K562 (cell line): ENCODE data around the gene RPS23. TPM values are rescaled to one million over a fixed set of nuclear protein-coding genes. Genes with fewer than 3 reads are reported as not detected.
A peak's percentile ranks its signal among the peaks of the same experiment; 100 is the strongest.

Experiments used
- FUS ChIP-seq: fragments of 200-400 bp; formaldehyde crosslinking; optimal IDR thresholded peaks from 2 replicates; pipeline ENCODE3; 2017; ENCODE audit warnings: low read depth, low read length
- HDAC8 ChIP-seq: fragments of 450-650 bp; IDR thresholded peaks from 2 replicates; pipeline ENCODE4 v1.6.1; 2016; ENCODE audit warnings: mild to moderate bottlenecking, missing genetic modification characterization, moderate library complexity, missing compliant biosample characterization
- KDM5B ChIP-seq: fragments of 200-600 bp; sonication (generic); IDR thresholded peaks from 2 replicates; pipeline ENCODE4 v1.6.1; 2012; ENCODE audit warnings: low read depth, mild to moderate bottlenecking, moderate library complexity, low read length, control low read depth, inconsistent platforms; ENCODE audit not compliant: insufficient replicate concordance
- SMARCE1 ChIP-seq: fragments of 450-650 bp; IDR thresholded peaks from 2 replicates; pipeline ENCODE4 v1.7.1; 2016; ENCODE audit warnings: mild to moderate bottlenecking
- SMC3 ChIP-seq: conservative IDR thresholded peaks from 2 replicates; pipeline ENCODE4 v1.6.1; 2011; ENCODE audit warnings: low read depth, low read length, improper control_type of control experiment; ENCODE audit not compliant: insufficient read depth
- ZNF121 ChIP-seq: sonication (generic); formaldehyde crosslinking; conservative IDR thresholded peaks from 2 replicates; pipeline ENCODE4 v1.8.0; 2022; ENCODE audit warnings: missing genetic modification reagents
- ZNF146 ChIP-seq: IDR thresholded peaks from one replicate; pipeline ENCODE4 v1.6.1; 2018; ENCODE audit warnings: missing compliant biosample characterization; ENCODE audit not compliant: unreplicated experiment
- ZNF197 ChIP-seq: fragments of 200-800 bp; sonication (Bioruptor generic); IDR thresholded peaks from 2 replicates; pipeline ENCODE4 v1.6.1; 2016; ENCODE audit warnings: low read depth, missing genetic modification characterization, missing compliant biosample characterization
- ZNF224 ChIP-seq: sonication (generic); formaldehyde crosslinking; IDR thresholded peaks from 2 replicates; pipeline ENCODE4 v1.8.0; 2022; ENCODE audit warnings: mild to moderate bottlenecking, missing genetic modification reagents
- ZNF445 ChIP-seq: fragments of 250-450 bp; sonication (Bioruptor Pico); IDR thresholded peaks from 2 replicates; pipeline ENCODE4 v1.4.0; 2020; ENCODE audit warnings: low read depth, mild to moderate bottlenecking, moderate library complexity
- polyA plus RNA-seq, 8 experiments: library from polyadenylated mRNA; depleted of rRNA in 4 of 8; stranded (reverse) in 5 of 8; unstranded in 3 of 8; fragments of >200 nt; fragmentation: Nextera tagmentation in 2 of 8; fragmentation: Illumina TruSeq in 1 of 8; extraction: Ambion mirVana in 2 of 8; extraction: Trizol in 1 of 8; gene quantifications; 2 replicates each; pipeline versions ENCODE4 v1.2.1 to v1.2.3, GENCODE V29; 2011 to 2014; ENCODE audit warnings: inconsistent platforms in 1 of 8, missing spikeins in 1 of 8
- total RNA-seq, 7 experiments: library from RNA; depleted of rRNA in 6 of 7; stranded (reverse); fragments of >200 nt in 6 of 7; fragmentation: Illumina TruSeq in 2 of 7; extraction: Trizol in 2 of 7; gene quantifications; 2 replicates each; pipeline versions ENCODE4 v1.2.1 to v1.2.3, GENCODE V29; 2011 to 2021; ENCODE audit warnings: low replicate concordance in 1 of 7
- TF ChIP-seq, protein P1 (sequence below): fragments of 250-450 bp; sonication (Bioruptor Pico); IDR thresholded peaks from 2 replicates; pipeline ENCODE4 v1.4.0; 2020
- TF ChIP-seq, protein P2 (sequence below): fragments of 450-650 bp; IDR thresholded peaks from 2 replicates; pipeline ENCODE4 v1.6.1; 2016; ENCODE audit warnings: mild to moderate bottlenecking, moderate library complexity

The RPS23 gene
- total and polyA plus RNA-seq, 9 of the 15 experiments (the other 6 are each of a cell fraction or from before 2014, with no cell fraction given): 3,252 to 10,689 (median 6,302) TPM

DNA sequence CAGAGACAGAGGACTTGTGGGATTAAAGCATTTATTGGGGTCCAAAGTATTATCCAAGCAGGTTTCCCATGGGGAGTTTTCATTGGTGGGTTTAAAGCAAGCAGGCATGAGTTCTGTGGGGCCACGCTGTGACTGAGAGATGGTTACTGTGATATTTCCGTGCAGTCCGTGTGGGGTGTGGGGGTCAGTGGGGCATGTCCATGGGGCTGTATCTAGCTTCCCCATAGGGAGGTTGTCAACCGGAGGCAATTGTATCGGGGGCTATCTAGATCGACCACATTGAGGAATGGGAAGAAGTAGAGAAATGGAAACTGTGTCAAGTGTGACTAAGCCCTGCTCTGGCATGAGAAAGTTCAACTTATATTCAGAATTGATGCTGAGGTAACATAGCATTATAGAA lies 7.1 kb upstream of the RPS23 start (continued):
- TF ChIP-seq, protein P1, sequence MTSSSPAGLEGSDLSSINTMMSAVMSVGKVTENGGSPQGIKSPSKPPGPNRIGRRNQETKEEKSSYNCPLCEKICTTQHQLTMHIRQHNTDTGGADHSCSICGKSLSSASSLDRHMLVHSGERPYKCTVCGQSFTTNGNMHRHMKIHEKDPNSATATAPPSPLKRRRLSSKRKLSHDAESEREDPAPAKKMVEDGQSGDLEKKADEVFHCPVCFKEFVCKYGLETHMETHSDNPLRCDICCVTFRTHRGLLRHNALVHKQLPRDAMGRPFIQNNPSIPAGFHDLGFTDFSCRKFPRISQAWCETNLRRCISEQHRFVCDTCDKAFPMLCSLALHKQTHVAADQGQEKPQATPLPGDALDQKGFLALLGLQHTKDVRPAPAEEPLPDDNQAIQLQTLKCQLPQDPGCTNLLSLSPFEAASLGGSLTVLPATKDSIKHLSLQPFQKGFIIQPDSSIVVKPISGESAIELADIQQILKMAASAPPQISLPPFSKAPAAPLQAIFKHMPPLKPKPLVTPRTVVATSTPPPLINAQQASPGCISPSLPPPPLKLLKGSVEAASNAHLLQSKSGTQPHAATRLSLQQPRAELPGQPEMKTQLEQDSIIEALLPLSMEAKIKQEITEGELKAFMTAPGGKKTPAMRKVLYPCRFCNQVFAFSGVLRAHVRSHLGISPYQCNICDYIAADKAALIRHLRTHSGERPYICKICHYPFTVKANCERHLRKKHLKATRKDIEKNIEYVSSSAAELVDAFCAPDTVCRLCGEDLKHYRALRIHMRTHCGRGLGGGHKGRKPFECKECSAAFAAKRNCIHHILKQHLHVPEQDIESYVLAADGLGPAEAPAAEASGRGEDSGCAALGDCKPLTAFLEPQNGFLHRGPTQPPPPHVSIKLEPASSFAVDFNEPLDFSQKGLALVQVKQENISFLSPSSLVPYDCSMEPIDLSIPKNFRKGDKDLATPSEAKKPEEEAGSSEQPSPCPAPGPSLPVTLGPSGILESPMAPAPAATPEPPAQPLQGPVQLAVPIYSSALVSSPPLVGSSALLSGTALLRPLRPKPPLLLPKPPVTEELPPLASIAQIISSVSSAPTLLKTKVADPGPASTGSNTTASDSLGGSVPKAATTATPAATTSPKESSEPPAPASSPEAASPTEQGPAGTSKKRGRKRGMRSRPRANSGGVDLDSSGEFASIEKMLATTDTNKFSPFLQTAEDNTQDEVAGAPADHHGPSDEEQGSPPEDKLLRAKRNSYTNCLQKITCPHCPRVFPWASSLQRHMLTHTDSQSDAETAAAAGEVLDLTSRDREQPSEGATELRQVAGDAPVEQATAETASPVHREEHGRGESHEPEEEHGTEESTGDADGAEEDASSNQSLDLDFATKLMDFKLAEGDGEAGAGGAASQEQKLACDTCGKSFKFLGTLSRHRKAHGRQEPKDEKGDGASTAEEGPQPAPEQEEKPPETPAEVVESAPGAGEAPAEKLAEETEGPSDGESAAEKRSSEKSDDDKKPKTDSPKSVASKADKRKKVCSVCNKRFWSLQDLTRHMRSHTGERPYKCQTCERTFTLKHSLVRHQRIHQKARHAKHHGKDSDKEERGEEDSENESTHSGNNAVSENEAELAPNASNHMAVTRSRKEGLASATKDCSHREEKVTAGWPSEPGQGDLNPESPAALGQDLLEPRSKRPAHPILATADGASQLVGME (CRISPR knock-in tag): no peak
- TF ChIP-seq ZNF121 (no peak), ZNF197 (CRISPR knock-in tag) (no peak), ZNF445 (CRISPR knock-in tag) (no peak), SMARCE1 (peak; percentile 62; the same call in 1 of the 2 replicates), SMC3 (no peak), FUS (no peak), ZNF224 (CRISPR knock-in tag) (no peak), ZNF146 (no peak), HDAC8 (tag) (no peak), KDM5B (no peak)
- TF ChIP-seq, protein P2, sequence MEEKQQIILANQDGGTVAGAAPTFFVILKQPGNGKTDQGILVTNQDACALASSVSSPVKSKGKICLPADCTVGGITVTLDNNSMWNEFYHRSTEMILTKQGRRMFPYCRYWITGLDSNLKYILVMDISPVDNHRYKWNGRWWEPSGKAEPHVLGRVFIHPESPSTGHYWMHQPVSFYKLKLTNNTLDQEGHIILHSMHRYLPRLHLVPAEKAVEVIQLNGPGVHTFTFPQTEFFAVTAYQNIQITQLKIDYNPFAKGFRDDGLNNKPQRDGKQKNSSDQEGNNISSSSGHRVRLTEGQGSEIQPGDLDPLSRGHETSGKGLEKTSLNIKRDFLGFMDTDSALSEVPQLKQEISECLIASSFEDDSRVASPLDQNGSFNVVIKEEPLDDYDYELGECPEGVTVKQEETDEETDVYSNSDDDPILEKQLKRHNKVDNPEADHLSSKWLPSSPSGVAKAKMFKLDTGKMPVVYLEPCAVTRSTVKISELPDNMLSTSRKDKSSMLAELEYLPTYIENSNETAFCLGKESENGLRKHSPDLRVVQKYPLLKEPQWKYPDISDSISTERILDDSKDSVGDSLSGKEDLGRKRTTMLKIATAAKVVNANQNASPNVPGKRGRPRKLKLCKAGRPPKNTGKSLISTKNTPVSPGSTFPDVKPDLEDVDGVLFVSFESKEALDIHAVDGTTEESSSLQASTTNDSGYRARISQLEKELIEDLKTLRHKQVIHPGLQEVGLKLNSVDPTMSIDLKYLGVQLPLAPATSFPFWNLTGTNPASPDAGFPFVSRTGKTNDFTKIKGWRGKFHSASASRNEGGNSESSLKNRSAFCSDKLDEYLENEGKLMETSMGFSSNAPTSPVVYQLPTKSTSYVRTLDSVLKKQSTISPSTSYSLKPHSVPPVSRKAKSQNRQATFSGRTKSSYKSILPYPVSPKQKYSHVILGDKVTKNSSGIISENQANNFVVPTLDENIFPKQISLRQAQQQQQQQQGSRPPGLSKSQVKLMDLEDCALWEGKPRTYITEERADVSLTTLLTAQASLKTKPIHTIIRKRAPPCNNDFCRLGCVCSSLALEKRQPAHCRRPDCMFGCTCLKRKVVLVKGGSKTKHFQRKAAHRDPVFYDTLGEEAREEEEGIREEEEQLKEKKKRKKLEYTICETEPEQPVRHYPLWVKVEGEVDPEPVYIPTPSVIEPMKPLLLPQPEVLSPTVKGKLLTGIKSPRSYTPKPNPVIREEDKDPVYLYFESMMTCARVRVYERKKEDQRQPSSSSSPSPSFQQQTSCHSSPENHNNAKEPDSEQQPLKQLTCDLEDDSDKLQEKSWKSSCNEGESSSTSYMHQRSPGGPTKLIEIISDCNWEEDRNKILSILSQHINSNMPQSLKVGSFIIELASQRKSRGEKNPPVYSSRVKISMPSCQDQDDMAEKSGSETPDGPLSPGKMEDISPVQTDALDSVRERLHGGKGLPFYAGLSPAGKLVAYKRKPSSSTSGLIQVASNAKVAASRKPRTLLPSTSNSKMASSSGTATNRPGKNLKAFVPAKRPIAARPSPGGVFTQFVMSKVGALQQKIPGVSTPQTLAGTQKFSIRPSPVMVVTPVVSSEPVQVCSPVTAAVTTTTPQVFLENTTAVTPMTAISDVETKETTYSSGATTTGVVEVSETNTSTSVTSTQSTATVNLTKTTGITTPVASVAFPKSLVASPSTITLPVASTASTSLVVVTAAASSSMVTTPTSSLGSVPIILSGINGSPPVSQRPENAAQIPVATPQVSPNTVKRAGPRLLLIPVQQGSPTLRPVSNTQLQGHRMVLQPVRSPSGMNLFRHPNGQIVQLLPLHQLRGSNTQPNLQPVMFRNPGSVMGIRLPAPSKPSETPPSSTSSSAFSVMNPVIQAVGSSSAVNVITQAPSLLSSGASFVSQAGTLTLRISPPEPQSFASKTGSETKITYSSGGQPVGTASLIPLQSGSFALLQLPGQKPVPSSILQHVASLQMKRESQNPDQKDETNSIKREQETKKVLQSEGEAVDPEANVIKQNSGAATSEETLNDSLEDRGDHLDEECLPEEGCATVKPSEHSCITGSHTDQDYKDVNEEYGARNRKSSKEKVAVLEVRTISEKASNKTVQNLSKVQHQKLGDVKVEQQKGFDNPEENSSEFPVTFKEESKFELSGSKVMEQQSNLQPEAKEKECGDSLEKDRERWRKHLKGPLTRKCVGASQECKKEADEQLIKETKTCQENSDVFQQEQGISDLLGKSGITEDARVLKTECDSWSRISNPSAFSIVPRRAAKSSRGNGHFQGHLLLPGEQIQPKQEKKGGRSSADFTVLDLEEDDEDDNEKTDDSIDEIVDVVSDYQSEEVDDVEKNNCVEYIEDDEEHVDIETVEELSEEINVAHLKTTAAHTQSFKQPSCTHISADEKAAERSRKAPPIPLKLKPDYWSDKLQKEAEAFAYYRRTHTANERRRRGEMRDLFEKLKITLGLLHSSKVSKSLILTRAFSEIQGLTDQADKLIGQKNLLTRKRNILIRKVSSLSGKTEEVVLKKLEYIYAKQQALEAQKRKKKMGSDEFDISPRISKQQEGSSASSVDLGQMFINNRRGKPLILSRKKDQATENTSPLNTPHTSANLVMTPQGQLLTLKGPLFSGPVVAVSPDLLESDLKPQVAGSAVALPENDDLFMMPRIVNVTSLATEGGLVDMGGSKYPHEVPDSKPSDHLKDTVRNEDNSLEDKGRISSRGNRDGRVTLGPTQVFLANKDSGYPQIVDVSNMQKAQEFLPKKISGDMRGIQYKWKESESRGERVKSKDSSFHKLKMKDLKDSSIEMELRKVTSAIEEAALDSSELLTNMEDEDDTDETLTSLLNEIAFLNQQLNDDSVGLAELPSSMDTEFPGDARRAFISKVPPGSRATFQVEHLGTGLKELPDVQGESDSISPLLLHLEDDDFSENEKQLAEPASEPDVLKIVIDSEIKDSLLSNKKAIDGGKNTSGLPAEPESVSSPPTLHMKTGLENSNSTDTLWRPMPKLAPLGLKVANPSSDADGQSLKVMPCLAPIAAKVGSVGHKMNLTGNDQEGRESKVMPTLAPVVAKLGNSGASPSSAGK: no peak
